Measurements from ENCODE around the gene STXBP5L.
"Not testable (repeated sequence)": the region's sequence is repeated elsewhere in the genome, so short reads cannot be mapped to it uniquely, and the experiment has no call there.

The STXBP5L gene

DNA sequence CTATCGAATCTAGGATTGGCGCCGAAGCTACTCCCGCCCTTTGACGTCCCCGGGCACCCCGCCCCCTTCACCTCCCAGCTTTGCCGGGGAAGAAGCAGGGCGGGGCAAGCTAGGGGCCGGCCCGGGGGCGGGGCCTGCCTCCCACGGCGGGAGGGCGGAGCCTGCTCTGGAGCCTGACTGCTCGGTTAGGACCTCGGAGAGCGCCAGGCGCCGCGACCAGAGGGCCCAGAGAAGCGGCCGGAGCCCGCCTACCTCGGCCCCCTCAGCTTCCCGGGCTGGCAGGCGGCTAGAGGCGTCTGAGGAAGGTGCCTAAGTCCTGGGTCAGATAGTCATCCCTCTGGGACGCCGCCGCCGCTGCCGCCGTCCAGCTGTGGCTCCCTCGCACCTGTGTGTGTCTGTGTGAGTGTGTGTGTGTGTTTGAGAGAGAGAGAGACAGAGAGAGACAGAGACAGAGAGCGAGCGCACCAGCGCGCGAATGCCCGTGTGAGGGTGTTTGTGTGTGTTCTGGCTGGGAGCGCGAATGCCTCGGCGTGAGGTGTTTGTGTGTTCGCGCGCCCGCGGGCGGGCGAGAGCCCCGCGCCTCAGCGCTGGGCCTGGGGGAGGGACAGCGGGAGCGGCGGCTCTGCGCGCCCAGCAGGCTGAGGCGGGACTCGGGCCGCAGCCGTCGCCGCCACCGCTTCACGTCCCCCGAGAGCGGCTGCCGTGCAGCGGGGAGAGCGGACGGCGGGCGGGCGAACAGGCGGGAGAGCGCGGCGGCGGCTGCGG is at the start of gene STXBP5L:
STXBP5L (plus strand) TSS at position 176 of the 765 bp plus-strand sequence. CDS start 1,374 bp downstream, outside the sequence.
- no peak for DNase-seq

DNA sequence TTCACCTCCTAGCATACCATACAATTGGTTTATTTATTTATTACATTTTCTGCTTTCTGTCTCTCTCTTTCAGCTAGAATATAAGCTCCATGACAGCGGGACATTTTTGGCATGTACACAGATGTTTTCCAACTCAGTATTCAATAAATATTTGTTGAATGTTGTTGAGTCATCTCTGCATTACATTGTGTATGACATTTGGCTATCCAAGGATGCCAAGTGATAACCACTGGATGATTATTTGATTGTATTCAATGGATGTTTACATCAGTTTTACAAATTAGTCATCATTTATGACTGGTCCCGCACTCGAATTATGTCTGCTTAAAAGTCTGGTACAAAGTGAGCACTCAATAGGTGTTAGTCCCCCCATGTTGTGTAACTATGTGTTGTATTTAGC is 49.5 kb upstream of the STXBP5L start:
- DNase-seq = no peak

DNA sequence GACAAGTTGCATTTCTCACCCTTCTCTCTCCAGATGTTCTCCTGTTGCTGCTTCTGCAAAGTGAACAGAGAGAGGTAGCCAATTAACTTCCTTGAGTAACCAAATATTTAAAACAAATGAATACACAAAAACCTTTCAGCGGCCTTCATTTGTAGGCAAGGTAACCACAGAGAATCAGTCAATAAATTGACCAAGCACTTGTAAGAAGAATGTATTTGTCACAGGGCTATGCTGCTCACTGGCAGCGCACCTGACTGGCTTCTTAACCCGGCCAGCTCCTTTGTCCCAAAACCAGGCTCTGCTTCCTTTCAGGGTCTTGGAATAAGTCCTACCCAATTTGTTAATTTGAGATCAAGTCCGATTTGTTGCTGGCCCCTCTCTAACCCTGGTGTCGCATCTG is 43.5 kb upstream of the STXBP5L start:
- DNase-seq = no peak

DNA sequence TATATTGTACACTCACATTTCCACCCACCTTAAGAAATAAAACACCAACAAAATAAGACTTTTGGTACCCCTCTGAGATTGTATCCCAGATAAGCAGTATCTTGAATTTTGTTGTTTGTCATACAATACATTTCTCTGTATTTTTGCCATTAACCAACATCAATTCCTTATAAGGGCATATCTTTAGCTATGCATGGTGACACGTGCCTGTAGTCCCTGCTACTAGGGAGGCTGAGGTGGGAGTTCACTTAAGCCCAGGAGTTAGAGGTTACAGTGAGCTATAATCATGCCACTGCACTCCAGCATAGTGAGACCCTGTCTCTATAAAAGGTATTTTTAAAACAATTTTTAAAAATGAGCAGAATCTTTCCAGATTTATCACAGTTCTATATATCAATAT is 32.5 kb upstream of the STXBP5L start:
- no peak for DNase-seq

DNA sequence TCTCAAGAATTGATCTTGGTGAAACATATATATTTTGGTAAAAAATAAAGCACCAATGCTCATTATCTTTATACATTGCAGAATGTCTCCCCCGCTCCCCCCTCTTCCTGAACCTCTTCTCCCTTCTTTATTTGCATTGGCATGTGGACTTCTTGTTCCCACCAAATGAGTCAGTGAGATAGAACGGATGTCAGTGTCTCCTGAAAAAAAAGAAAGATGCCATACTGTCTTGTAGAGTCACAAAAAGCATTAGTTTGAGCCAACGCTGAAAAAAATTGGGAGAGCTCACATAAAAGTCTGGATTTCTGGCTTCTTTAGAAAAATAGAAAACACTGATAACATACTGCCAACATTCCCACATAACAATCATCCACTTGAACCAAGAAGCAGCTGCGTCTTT is 32.0 kb upstream of the STXBP5L start:
- DNase-seq = no peak

DNA sequence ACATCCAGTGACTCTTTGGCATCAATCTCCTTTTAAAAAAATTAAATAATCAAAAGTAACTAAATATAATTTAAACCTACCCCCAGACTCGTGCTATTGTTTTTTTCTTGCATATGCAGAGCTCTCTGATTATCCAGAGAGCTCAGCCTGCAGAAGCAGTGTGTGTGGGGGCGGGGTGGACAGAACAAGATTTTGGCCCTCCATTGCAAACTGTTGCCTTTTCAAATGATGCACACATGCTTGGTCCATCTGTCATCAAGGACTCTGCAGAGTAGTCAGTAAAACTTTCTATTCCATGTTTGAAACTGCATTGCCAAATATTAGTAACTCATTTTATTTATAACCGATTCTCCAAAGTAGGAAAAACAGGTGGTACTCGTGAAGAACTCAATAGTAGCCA is 28.6 kb upstream of the STXBP5L start:
- DNase-seq = no peak

DNA sequence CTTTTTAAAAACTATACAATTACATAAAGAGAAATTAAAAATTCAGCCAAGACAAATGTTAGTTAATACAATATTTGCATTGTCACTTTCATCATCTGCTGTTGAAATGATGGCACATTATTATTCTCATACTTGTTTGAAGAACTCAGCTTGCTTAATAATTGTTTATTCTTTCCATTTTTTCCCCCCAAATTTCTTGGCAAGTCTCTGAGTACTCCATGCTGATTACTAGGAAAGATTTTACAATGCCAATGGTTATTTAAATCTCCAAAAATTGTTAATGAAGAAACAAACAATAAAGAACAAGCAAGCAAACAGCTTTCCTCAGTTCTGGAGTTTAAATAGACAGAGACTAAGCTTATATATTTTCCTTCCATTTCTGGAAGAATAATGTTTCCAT is 15.1 kb upstream of the STXBP5L start:
- no peak for DNase-seq

DNA sequence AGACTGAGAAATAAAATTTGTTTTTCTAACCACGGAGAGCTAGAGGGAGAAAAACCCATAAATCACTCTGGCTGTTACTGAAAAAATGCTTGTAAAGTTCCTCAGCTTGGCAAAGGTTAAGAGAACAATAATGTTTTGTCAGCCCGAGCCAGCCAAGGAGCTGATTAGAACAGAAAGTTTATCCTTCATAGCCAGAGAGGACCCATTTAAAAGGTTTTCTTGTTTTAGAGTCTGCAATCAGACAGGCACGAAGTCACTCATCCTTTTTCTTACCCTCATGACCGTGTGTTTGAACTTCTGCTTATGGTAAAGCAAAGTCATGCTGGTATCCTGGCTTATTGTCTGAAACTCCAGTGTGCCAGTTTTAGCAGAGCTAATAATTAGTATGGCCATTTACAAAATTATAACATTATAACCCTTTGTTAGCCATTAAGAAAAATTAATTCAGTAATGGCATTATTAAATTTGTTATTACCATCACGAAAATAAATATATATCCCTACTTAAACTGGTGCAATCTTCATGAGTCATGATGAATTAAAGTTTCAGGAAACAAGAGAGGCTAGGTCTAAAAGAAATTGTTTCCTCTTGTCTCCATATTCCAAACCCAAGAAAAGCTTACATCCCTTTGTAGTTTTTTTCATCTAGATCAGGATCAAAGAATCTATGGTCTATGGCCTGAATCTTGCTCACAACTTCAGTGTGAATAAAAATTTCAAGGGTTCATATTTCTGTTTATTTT is 13.5 kb upstream of the STXBP5L start:
- DNase-seq = no peak

DNA sequence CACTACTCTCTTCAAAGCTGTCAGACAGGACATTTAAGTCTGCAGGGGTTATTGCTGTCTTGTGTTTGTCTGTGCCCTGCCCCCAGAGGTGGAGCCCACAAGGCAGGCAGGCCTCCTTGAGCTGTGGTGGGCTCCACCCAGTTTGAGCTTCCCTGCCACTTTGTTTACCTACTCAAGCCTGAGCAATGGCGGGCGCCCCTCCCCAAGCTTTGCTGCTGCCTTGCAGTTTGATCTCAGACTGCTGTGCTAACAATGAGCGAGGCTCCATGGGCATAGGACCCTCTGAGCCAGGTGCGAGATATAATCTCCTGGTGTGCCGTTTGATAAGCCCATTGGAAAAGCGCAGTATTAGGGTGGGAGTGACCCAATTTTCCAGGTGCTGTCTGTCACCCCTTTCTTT is 6.3 kb upstream of the STXBP5L start:
- not testable (repeated sequence) for DNase-seq

DNA sequence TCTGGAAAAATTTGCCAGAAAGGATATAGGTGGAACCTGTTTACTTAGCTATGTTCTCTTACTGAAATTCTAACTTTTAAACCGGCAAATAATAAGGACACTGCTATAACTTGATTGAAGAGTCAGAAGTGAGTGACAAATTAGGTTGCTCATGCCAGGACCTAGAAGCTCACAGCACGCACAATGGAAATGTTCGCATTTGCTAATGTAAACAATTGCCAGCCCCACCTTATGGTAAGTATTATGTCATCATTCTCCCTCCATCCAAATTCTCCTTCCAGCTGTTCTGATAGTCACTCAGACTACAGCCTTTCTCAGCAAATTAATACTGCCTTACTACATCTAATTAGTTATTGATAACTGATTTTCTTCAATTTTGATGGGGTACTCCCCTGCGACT is 4.8 kb upstream of the STXBP5L start:
- DNase-seq = no peak

DNA sequence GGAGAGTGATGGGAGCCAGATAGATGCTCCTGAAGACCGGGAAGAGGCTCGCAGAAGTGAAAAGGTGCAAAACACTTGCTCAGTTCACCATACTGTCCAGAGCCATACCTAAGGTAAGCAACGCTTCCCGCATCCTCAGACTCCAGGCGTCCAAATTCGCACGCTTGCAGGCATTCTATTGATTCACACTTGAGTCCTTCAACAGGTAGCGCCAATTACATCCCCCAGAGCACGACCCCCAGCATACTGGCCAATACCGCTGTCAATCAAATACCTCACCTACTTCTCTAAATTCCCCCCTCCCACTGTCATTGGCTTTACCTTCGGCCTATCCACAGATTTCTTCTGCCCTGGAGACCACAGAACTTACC is 361 bp upstream of the STXBP5L start:
- no peak for DNase-seq

DNA sequence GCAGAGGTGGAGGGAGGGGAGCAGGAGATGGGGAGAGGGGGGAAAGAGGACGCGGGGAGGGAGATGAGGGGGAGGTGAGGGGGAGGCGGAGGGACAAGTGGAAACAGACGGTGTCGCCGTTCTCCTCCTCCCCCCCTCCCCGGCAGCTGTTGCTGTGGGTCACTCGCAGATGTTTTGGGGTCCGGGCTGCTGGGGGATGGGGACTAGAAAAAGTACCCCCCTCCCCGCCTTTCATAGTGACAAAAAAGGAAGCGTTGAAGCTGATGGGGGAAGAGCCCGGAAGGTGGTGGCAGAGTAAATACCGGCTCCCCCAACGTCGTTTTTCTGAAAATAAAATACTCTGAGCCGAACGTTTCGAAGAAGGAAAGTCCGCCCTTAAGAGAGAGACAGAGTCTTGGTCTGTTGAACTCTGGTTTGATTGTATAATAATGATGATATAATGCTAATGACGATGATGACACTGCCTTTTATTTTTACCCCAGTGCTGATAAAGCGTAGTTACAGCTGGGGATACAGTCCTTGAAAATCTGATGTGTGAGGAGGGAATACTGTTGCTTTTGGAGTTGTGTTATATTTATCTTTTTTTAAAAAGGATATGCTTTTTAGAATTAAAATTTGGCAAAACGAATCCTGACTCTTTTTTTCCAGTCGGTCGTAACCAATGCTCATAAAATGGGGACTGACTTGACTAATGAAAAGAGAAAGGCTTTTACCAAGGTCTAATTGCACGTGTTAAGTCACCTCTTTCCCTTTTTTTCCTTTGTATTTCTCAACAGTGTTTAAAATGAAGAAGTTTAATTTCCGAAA is 993 bp downstream of the STXBP5L start:
- no peak for DNase-seq

DNA sequence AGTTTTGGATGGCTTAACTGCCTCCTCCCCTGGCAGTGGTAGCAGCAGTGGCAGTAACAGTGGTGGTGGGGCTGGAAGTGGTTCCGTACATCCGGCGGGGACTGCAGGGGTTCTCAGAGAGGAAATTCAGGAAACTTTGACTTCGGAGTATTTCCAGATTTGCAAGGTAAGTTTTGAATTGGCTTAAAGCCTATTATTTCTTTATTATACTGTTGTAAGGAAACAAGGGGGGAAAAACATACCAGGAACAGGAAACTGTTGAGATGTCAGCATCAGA is 1.5 kb downstream of the STXBP5L start:
- no peak for DNase-seq

DNA sequence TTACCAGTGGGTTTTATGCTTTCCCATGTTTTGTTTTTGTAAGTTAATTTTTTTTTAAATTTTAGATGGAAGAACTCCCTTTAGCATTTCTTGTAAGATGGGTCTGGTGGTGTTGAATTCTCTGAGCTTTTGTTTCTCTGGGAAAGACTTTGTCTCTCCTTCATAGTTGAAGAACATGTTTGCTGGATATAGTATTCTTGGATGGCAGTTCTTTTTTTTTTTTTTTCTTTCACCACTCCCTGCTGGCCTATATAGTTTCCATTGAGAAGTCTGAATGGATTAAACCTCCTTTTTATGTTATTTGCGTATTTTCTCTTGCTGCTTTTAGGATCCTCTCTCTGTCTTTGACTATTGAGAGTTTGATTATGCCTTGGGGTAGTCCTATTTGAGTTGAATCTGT is 18.1 kb downstream of the STXBP5L start:
- no peak for DNase-seq

DNA sequence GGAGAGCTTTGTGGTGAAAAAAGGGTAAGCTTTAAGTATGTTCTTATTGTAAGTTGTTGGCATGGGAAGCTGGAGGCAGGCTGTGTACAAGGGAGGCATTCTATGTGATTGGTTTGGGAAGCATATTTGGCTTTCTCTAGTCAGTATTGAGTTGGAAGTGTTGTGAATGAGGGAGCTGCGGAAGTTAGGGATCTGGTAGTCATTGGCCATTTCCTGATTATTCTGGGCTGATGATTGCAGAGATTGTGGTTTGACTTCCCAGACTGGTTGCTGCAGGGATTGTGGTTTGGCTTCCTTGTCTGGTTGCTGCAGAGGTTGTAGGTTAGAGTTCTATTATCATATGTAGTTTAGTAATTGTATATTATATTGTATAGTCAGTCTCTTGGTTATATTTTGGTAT is 21.0 kb downstream of the STXBP5L start:
- DNase-seq = no peak

DNA sequence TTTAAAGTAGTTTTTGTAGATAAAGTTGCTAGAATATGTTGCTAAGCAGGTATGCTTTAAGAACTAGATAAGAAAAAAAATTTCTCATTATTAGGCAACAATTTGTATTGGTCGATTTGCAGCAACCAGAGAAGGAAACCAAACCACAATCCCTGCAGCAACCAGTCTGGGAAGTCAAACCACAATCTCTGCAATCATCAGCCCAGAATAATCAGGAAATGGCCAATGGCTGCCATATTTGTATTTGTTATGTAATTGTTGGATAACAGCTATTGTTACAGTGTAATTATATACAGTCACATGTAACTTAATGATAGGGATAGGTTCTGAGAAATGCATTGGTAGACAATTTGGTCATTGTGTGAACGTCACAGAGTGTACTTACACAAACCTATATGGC is 23.6 kb downstream of the STXBP5L start:
- no peak for DNase-seq

DNA sequence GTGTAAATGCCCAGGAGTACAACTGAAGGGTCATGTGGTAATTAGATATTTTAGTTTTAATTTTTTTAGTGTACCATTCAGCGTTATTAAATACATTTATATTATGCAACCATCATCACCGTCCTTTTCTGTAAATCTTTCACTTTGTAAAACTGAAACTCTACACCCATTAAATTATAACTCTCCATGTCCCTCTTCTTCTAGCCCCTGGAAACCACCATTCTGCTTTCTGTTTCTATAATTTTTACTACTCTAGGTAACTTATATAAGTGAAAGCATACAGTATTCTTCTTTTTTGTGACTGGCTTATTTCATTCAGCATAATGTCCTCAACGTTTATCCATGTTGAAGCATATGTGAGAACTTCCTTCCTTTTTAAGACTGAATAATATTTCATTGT is 48.1 kb downstream of the STXBP5L start:
- DNase-seq = no peak

DNA sequence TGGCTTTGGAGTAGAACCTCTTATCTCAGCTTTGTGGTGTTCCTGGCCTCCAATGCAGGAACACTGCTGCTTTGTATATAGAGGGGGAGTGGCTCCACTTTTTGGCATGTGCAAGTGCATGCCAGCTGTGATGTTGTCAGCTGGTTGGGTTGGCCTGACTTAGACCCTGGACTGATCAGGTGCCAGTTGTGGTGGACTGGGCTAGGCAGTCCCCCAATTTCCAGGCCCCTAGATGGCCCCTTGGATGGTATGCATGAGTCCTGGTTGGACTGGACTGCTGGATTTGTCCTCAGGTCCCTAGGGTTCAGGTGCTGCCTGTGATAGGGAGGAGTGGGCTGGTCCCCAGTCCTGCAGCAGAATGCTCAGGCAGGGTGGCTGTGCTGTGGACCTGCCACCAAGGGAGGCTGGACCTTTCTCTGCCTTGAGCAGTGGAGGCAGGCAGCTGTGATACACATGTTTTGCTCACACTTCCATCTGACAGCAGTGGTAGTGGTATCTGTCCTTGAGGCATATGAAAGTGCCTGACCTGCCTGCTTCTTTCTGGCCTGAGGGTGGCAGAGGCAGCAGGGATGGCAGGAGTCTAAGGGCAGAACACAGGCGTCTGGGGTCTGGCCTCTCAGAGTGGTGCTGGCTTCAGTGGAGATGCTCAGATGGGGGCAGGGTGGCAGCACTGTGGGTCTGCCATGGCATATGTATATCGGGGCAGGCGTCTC is 74.8 kb downstream of the STXBP5L start:
- DNase-seq = no peak

DNA sequence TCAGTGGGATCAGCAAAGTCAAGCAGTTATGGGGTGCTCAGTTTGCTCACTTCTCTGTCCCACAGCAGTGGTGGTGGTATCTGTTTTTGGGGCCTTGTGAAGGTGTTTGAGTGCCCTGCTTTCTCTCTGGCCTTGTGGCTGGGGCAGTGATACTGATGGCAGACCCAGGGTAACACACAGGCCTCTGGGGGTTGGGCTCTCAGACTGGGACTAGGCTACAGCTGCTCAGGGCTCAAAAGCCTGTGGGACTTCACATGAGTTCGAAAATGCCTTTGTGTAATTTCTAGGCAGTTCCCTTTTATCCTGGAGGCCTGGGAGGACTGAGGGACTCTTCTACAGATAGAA is 75.3 kb downstream of the STXBP5L start:
- no peak for DNase-seq

DNA sequence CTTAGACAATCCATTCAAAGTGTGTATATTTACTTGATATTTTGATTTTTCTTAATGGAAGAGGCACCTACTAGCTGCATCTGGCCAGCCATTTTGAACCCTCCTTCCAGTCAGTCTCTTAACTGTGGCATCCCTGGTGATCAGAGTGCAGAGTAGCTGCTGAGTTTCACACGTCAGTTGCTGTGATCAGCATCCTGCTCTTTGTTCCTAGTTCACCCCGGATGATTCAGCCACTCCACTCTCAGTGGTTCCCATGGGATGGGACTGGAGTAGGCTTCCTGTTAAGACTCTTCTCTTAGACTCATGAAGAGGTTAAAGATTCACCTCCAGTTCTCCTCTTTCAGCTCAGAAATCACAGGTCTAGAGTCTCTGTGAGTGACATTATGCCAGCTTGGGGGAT is 75.8 kb downstream of the STXBP5L start:
- no peak for DNase-seq

DNA sequence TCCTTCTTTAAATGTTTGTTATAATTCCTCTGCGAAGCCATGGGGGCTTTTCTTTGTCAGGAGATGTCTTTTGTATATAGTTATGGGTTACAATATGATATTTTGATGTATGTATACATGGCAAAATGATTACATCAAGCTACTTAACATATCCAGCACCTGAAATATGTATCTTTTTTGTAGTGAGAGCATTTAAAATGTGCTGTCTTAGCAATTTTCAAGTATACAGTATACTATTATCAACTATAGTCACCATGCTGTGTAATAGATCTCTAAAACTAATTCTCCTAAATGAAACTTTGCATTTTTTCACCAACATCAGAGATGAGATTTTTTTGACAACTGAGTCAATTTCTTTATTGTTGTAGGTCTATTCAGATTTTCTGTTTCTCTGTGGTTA is 77.2 kb downstream of the STXBP5L start:
- no peak for DNase-seq

DNA sequence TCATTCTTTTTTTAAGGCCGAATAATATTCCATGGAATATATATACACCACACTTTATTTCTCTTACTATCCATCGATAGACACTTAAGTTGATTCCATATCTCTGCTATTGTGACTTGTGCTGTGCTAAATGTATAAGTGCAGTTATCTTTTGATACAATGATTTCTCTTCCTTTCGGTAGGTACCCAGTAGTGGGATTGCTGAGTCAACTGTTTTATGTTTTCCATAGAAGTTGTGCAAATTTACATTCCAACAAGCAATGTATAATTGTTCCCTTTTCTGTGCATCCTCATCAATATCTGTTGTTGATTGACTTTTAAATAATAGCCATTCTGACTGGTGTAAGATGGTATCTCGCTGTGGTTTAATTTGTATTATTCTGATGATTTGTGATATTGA is 81.0 kb downstream of the STXBP5L start:
- DNase-seq = no peak

DNA sequence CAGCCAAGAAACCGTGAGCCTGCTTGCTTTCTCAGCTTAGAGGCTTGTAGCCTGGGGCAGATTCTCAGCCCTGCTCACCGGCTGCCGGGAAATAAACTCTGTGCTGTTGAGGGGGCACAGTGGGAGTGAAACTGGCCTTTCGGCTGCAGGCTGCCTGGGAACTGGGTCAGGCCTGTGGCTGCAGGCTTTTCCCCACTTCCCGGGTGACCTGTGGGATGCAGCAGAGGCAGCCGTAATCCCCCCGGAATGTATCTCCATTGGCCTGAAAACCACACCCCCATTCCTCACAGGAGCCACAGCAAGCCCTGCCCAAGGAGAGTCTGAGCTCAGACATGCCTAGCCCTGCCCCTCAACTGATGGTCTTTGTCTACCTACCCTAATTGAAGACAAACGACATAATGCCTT is 110.9 kb downstream of the STXBP5L start:
- no peak for DNase-seq

DNA sequence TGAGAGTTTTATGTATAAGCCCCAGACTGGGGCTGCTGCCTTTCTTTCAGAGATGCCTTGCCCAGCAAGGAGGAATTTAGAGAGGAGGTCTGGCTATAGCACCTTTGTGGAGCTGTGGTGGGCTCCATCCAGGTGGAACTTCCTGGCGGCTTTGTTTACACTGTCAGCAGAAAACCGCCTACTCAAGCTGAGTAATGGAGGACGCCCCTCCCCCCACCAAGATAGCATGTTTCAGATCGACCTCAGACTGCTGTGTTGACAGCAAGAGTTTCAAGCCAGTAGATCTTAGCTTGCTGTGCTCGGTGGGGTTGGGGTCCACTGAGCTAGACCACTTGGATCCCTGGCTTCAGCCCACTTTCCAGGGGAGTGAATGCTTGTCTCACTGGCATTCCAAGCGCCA is 155.6 kb downstream of the STXBP5L start:
- DNase-seq = no peak
